SK-N-SH (cell line): ENCODE results near the gene MROH2A. TPM values are rescaled to one million over a fixed set of nuclear protein-coding genes. Genes with fewer than 3 reads are reported as not detected.

Experiments
- CTCF ChIA-PET: fragments of 300-600, 350-600 bp; formaldehyde crosslinking; extraction: SDS; loops from one replicate; lab custom pipeline; 2021; lab: Yijun Ruan, JAX
- POLR2A ChIA-PET: fragments of 350-600 bp; sonication (Branson Sonifier 250); formaldehyde crosslinking; extraction: SDS; loops from one replicate; lab custom pipeline; 2020; ENCODE audit warnings: antibody characterized with exemption, inconsistent platforms; lab: Yijun Ruan, JAX
- DNase-seq: peaks from one replicate; pipeline ENCODE4 v3.0.0; 2012
- H2AFZ ChIP-seq: fragments of 200-600 bp; sonication (generic); 2 replicates; pipeline ENCODE4 v1.8.1; 2016; ENCODE audit warnings: antibody characterized with exemption, mild to moderate bottlenecking, low read depth
- H3F3A ChIP-seq: fragments of 200-600 bp; sonication (generic); replicated peaks from 2 replicates; pipeline ENCODE3; 2016; ENCODE audit warnings: antibody characterized with exemption, mild to moderate bottlenecking; ENCODE audit not compliant: insufficient read depth
- H3K27ac ChIP-seq, 2 experiments: fragments of 200-500 bp in 1 of 2; fragments of 200-600 bp in 1 of 2; sonication (Bioruptor generic) in 1 of 2; sonication (generic), shearing (Covaris generic) in 1 of 2; 2 replicates each; pipeline versions ENCODE4 v1.5.1 to v1.6.1; 2014 to 2016; ENCODE audit warnings: low read depth in 2 of 2, inconsistent platforms in 1 of 2, low read length in 1 of 2, mild to moderate bottlenecking in 1 of 2, mixed read lengths in 1 of 2
- H3K27me3 ChIP-seq: fragments of 200-600 bp; sonication (generic), shearing (Covaris generic); 2 replicates; pipeline ENCODE4 v1.6.1; 2016; ENCODE audit warnings: mixed run types; ENCODE audit not compliant: insufficient read depth
- H3K36me3 ChIP-seq, 2 experiments: fragments of 200-500 bp in 1 of 2; fragments of 200-600 bp in 1 of 2; sonication (Bioruptor generic) in 1 of 2; sonication (generic) in 1 of 2; replicated peaks in 1 of 2; 2 replicates each; pipeline versions ENCODE3 to v1.5.1; 2014 to 2016; ENCODE audit warnings: low read length in 1 of 2, mild to moderate bottlenecking in 1 of 2; ENCODE audit not compliant: insufficient read depth in 2 of 2, control insufficient read depth in 1 of 2
- H3K4me1 ChIP-seq, 2 experiments: fragments of 200-500 bp in 1 of 2; fragments of 200-600 bp in 1 of 2; sonication (Bioruptor generic) in 1 of 2; sonication (generic), shearing (Covaris generic) in 1 of 2; 2 replicates each; pipeline versions ENCODE4 v1.5.1 to v1.6.1; 2014 to 2016; ENCODE audit warnings: low read depth in 1 of 2, low read length in 1 of 2, mixed run types in 1 of 2; ENCODE audit not compliant: insufficient read depth in 2 of 2, control insufficient read depth in 1 of 2
- H3K4me2 ChIP-seq: fragments of 200-600 bp; sonication (generic), shearing (Covaris generic); 2 replicates; pipeline ENCODE4 v1.6.1; 2017; ENCODE audit warnings: mixed run types
- H3K4me3 ChIP-seq, 2 experiments: fragments of 200-500 bp in 1 of 2; fragments of 200-600 bp in 1 of 2; sonication (Bioruptor generic) in 1 of 2; sonication (generic), shearing (Covaris generic) in 1 of 2; 2 replicates each; pipeline versions ENCODE4 v1.5.1 to v1.8.1; 2014 to 2016; ENCODE audit warnings: low read depth in 2 of 2, inconsistent platforms in 1 of 2, low read length in 1 of 2, mild to moderate bottlenecking in 1 of 2, mixed read lengths in 1 of 2, moderate library complexity in 1 of 2
- H3K79me2 ChIP-seq: fragments of 200-600 bp; sonication (generic); 2 replicates; pipeline ENCODE4 v1.8.1; 2017; ENCODE audit warnings: mild to moderate bottlenecking; ENCODE audit not compliant: insufficient read depth
- H3K9ac ChIP-seq: fragments of 200-600 bp; sonication (generic); 2 replicates; pipeline ENCODE4 v1.6.1; 2017; ENCODE audit warnings: mixed run types
- H3K9me2 ChIP-seq: fragments of 200-600 bp; sonication (generic); 2 replicates; pipeline ENCODE4 v1.6.1; 2017; ENCODE audit warnings: mixed run types
- H3K9me3 ChIP-seq: fragments of 200-600 bp; sonication (generic); 2 replicates; pipeline ENCODE4 v1.6.1; 2017; ENCODE audit warnings: mixed run types, mild to moderate bottlenecking, moderate library complexity
- H4K20me1 ChIP-seq: fragments of 200-600 bp; sonication (generic); 2 replicates; pipeline ENCODE4 v1.6.1; 2017; ENCODE audit warnings: mild to moderate bottlenecking, mixed run types; ENCODE audit not compliant: insufficient read depth
- ELF1 ChIP-seq: IDR thresholded peaks from 2 replicates; pipeline ENCODE4 v1.4.0; 2012
- FOXJ3 ChIP-seq: sonication (generic); formaldehyde crosslinking; IDR thresholded peaks from 2 replicates; pipeline ENCODE4 v1.5.1; 2020; ENCODE audit warnings: mild to moderate bottlenecking, missing genetic modification reagents
- GABPA ChIP-seq: IDR thresholded peaks from 2 replicates; pipeline ENCODE4 v1.4.0; 2012; ENCODE audit warnings: low read depth, mild to moderate bottlenecking
- JUND ChIP-seq: IDR thresholded peaks from 2 replicates; pipeline ENCODE4 v1.4.0; 2012
- MAX ChIP-seq: IDR thresholded peaks from 2 replicates; pipeline ENCODE4 v1.4.0; 2012; ENCODE audit warnings: low read depth
- MEF2A ChIP-seq: IDR thresholded peaks from 2 replicates; pipeline ENCODE4 v1.4.0; 2012; ENCODE audit warnings: low read depth, borderline replicate concordance
- MXI1 ChIP-seq: IDR thresholded peaks from 2 replicates; pipeline ENCODE4 v1.6.1; 2012; ENCODE audit warnings: mild to moderate bottlenecking, low read depth, low read length, improper control_type of control experiment
- POLR2AphosphoS5 ChIP-seq: IDR thresholded peaks from 2 replicates; pipeline ENCODE4 v1.6.1; 2012; ENCODE audit warnings: low read depth, low read length
- RCOR1 ChIP-seq: fragments of 150-350 bp; IDR thresholded peaks from 2 replicates; pipeline ENCODE4 v1.6.1; 2017; ENCODE audit warnings: antibody characterized with exemption, low read length
- RFX5 ChIP-seq: IDR thresholded peaks from 2 replicates; pipeline ENCODE4 v1.6.1; 2012; ENCODE audit warnings: mild to moderate bottlenecking, improper control_type of control experiment, low read length
- TAF1 ChIP-seq: IDR thresholded peaks from 2 replicates; pipeline ENCODE4 v1.6.1; 2012; ENCODE audit warnings: low read depth, mild to moderate bottlenecking, low read length, moderate library complexity, borderline replicate concordance
- TEAD4 ChIP-seq: IDR thresholded peaks from 2 replicates; pipeline ENCODE4 v1.4.0; 2012; ENCODE audit warnings: mild to moderate bottlenecking, borderline replicate concordance; ENCODE audit not compliant: insufficient read depth
- WGBS: methylation state at CpG from one replicate; pipeline ENCODE4 v1.1.6; 2017; ENCODE audit warnings: low lambda C conversion rate; 5-methylcytosine and 5-hydroxymethylcytosine counted together
- polyA plus RNA-seq, 3 experiments: library from polyadenylated mRNA; depleted of rRNA; stranded (reverse); fragments of >200 nt; gene quantifications; 2 replicates each; pipeline ENCODE4 v1.2.3, GENCODE V29; 2012
- TF ChIP-seq, protein P1 (sequence below): fragments of 200-600 bp; sonication (generic); IDR thresholded peaks from 2 replicates; pipeline ENCODE4 v1.6.1; 2017; ENCODE audit warnings: antibody characterized with exemption, mild to moderate bottlenecking, moderate library complexity

MROH2A gene
- polyA plus RNA-seq, 1 of the 3 experiments (the other 2 are of a cell fraction) = 0.02 TPM

GRCh38 chr2:233769260-233769659 is 8.9 kb upstream of the MROH2A start:
- Histone ChIP-seq H3K36me3 (no peaks in the 10 kb centered on the region), H3K4me2 (no peak overlapping the region), H3K9me2 (no peaks in the 10 kb centered on the region), H2AFZ (no peak overlapping the region), H3K9me3 (no peaks in the 10 kb centered on the region), H3K79me2 (no peaks in the 10 kb centered on the region), H3K27me3 (no peaks in the 10 kb centered on the region; the same call in 1 of the 2 replicates), H3K4me1 (no peaks in the 10 kb centered on the region), H4K20me1 (no peaks in the 10 kb centered on the region), H3K9ac (no peak overlapping the region), H3K27ac (no peak overlapping the region), H3F3A (no peaks in the 10 kb centered on the region), H3K4me3 (no peak overlapping the region)
- no peak for DNase-seq
- ChIA-PET CTCF (no interaction called here), POLR2A (no interaction called here)
- TF ChIP-seq TAF1 (no peak), RFX5 (no peak), GABPA (no peak), ELF1 (no peak)
- WGBS = 78% methylated on average over 9 of the region's 9 CpGs

DNA sequence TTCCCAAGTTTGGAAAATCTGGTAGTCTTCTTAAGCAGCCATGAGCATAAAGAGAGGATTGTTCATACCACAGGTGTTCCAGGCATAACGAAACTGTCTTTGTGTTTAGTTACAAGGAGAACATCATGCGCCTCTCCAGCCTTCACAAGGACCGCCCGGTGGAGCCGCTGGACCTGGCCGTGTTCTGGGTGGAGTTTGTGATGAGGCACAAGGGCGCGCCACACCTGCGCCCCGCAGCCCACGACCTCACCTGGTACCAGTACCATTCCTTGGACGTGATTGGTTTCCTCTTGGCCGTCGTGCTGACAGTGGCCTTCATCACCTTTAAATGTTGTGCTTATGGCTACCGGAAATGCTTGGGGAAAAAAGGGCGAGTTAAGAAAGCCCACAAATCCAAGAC is 6.0 kb upstream of the MROH2A start:
- no peaks in the 10 kb centered on the region for H3K9me3 ChIP-seq
- H3K9ac ChIP-seq = no peak overlapping the region
- no peaks in the 10 kb centered on the region for H3K36me3 ChIP-seq
- no peak overlapping the region for H2AFZ ChIP-seq
- CTCF ChIA-PET = no interaction called here
- no peaks in the 10 kb centered on the region for H3K4me1 ChIP-seq
- no peaks in the 10 kb centered on the region for H4K20me1 ChIP-seq
- no peak for TF ChIP-seq FOXJ3 (CRISPR knock-in tag)
- TF ChIP-seq POLR2AphosphoS5 = no peak
- TF ChIP-seq MAX = no peak
- no peak for TF ChIP-seq RCOR1
- no peak for TF ChIP-seq RFX5
- TF ChIP-seq, protein P1, sequence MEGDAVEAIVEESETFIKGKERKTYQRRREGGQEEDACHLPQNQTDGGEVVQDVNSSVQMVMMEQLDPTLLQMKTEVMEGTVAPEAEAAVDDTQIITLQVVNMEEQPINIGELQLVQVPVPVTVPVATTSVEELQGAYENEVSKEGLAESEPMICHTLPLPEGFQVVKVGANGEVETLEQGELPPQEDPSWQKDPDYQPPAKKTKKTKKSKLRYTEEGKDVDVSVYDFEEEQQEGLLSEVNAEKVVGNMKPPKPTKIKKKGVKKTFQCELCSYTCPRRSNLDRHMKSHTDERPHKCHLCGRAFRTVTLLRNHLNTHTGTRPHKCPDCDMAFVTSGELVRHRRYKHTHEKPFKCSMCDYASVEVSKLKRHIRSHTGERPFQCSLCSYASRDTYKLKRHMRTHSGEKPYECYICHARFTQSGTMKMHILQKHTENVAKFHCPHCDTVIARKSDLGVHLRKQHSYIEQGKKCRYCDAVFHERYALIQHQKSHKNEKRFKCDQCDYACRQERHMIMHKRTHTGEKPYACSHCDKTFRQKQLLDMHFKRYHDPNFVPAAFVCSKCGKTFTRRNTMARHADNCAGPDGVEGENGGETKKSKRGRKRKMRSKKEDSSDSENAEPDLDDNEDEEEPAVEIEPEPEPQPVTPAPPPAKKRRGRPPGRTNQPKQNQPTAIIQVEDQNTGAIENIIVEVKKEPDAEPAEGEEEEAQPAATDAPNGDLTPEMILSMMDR = no peak
- TF ChIP-seq TEAD4 = no peak
- TF ChIP-seq MXI1 = no peak
- no peak for TF ChIP-seq JUND
- no peak for TF ChIP-seq MEF2A
- TF ChIP-seq, all 33 proteins: peak for 0
- H3K79me2 ChIP-seq = no peaks in the 10 kb centered on the region
- H3K4me3 ChIP-seq = no peak overlapping the region
- no peaks in the 10 kb centered on the region for H3K9me2 ChIP-seq
- no peak overlapping the region for H3K4me2 ChIP-seq
- H3K27me3 ChIP-seq = no peaks in the 10 kb centered on the region; the same call in 1 of the 2 replicates
- no peak overlapping the region for H3K27ac ChIP-seq
- 75% methylated on average over 16 of the region's 16 CpGs for WGBS
- POLR2A ChIA-PET = no interaction called here
- H3F3A ChIP-seq = no peaks in the 10 kb centered on the region
- DNase-seq = no peak
